ENCODE results near the gene INPP4B. TPM values are rescaled to one million over a fixed set of nuclear protein-coding genes. Genes with fewer than 3 reads are reported as not detected.

INPP4B gene
- total RNA-seq (2022; extraction: Qiagen RNA extraction; ENCODE audit: low read depth) = 3.2 to 7.6 TPM (median 6.7 TPM) in 5 replicates

DNA sequence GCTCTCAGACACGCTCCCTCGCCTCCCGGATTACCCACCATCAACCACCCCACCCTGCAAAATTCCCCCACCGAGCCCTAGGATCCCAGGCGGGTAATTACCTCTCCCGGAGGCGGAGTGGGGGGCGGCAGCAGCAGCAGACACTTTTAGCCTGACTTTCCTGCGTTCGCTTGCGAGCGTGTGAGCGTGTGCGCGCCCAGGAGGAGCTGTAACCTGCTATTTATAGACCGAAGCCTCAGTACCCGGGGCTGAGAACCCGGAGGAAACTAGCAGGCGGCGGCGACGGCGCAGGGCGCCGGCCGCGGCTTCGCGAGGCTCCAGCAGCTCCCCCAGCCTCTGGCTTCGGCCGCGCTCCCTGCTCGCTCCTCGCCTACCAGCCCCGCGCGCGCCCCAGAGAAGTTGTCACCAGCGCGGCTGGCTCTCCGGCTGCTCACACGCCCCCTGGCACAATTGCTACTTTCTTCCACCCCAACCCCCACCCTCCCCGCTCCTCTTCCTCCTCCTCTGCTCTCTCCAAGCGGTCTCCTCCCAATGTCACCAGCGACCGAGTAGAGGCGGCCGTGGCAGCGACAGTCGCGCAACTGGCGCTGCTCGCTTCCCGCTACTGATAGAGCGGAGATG lies at the start of gene INPP4B:
Gene INPP4B, minus strand, starts transcription at position 194 of the 621 bp plus-strand sequence.

Data from A549 treated with RU486 at 1 μM for 4 hours (cell line).